GDM1 (cell line): ENCODE measurements around the gene NPTX1.

Experiments
- DNase-seq: peaks from one replicate; lab custom pipeline; 2025; lab: John Stamatoyannopoulos, UW

The NPTX1 gene

DNA sequence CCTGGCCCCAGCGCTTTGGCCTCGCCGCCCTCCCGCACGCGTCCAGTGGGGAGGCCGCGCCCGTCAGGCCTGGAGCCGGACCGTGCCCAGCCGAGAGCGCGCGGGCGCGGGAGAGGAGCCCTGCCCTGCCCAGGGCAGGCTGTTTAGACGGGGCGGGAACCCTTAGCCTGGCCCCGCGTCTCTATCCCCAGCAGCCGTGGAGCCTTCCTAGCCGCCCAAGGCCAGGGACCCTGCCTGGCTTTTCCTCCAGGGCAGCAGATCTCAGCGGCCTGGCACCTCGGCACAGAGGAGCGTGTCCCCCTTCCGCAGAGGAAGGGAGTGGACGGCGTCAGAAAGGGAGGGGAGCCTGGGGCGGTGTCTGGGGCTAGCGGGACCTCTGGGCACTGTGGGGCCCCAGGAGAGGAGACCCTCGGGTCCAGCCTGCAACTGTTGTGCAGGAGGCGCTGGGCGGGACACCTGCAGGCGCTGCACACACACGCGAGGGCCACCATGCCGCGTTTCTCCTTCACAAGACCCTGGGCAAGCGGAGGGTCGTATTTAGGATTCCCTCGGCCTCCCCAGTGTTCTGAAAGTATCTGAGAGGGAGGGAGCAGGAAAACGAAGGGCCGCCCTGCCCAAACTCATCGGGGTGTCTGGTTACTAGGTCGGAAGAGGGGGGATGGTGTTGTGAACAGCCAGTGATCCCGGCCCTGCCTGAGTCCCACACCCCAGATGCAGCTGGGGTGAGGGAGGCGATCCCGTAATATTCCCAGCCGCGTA, 2.3 kb upstream of the NPTX1 start:
- DNase-seq: no peak

DNA sequence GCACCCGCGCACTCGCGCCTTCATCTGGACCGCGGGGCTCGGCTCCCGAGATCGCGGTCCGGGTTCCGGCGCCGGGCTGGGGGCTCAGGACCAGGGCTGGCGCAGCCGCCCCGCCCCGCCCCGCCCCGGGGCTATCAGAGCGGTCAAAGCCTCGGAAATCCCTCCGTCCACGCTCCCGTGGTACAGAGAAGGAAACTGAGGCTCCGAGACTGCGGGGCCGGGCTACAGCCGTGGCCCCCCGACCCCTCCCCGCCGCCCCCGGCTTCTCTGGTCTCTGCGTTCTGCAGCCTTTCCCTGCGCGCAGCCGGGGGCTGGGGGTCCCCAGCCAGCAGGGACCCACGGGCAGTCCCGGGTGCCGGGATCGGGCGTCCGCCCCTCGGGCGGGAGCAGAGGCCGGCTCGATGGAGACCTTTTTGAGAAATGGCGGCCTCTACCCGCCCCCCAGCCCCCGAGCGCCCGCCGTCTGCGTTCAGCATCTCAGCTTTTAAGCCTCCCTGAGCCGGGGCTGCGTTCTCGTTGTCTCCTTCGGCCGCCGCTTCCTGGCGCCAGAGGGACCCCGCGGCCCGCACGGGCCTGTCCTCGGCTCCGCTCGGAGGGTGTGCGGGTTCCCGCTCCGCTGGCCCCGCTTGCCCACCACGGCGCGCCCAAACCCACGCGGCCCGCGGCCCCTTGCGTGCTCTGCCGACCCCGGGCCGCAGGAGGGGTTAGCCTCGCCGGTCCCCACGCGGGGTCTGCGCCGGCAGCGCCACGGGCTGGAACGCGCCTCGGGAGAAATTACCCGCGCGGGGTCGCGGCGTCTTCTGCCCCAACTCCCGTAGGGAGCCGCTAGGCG, 1.5 kb upstream of the NPTX1 start:
- no peak for DNase-seq

DNA sequence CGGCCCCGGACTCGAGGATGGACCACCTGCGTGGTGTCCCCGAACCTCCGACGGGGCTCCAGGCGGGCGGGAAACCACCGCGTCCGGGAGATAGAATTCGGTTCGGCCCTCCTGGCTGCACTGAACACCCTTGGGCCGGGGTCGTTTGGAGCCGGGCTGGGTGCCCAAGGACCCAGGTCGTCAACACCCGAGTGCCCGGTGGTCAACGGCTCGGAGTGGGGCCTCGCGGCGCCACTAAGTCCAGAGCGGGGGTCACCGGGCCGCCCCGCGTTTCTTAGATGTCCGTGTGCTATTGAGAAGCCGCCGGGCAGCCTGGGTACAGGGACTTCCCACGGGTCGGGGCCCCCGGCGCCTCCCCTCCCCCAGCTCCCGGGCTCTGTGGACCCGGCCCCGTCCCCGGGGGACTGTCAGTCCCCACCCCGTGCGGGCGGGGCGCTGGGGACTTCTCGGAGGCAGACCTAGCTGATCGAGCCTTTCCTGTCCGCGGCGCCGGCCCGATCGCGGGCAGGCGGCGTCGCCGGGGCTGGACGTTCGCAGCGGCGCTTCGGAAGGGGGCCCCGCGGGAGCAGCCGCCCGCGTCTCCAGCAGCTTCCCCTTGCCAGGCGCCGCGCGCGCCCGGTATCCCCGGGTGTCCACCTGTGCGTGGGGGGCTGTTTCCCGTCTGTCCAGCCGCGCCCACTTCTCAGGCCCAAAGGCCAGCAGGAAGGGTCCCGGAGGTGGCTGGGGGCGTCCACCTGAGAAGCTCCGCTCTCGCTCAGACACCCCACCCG, 655 bp upstream of the NPTX1 start:
- DNase-seq: no peak

DNA sequence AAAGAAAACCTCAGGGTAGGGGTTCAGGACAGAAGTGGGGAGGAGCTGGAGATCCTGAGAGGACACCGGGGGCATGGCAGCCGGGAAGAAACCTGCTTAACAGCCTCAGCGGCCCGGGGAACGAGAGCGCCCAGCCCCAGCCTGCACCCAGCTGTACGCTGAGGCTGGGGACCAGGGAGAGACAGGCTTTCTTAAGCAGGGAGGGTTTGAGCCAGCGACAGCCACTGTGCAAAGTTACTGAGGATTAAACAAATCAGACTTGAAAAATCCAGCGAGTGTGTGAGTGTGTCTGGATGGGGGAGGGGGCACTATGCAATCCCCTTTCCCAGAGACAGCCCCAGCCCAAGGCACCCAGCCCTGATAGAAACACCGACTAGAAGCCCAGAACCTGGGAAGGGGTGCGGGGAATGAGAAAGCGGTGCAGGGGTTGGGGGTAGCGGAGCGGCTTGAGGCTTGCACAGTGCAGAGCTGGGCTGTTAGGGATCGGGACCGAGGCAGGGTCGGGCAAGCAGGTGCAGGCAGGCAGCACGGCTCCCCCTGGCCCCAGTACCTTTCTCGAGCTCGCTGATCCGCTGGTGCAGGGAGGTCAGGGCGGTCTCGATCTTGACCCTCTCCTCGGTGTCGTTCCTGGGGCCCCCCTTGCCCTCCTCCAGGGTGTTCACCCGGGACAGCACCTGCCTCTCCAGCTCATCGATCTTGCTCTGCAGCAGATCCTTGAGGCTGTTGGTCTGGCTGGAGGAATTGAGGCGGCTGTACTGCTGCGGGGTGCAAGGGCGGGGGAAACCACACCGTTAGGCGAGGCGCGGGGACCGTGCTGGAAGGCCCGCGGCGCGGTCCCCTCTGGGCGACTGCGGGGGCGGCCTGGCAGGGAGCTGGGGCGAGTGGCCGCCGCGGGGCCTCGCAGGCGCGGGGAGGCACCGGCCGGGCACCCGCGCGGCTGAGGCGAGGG, 1.2 kb downstream of the NPTX1 start:
- DNase-seq: no peak

DNA sequence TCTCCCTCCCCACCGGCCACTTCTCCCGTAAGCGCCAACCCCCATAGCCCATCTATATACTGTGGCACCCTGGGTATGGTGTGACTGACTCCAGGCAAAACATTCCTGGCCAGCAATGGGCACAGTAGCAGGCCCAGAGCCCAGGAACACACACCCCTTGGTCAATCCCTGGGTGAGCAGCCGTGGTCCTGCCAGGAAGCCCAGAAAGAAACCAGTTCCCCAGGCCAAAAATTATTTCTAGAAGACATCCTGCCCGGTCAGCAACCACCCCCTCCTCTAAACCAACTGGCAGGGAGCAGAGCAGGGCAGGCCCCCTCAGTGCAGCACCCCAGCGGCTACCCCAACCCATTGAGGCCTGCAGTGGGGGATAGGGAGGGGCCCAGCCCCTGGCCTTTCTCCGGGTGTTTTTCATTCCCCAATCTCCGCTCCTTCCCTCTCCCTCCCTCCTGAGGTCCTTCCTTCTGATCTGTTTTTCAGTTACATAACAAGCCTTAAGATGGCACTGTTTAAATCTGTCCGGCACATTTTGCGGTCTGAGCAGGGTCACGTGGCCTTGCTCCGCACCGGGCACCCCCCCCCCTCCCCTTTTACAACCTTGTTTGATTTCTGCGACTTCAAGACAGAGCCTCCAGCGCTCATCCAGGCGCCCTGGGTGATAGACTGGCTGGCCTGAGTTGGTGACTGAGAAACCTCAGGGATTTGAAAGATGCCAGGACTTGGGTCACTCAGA, 2.0 kb downstream of the NPTX1 start:
- DNase-seq: no peak

DNA sequence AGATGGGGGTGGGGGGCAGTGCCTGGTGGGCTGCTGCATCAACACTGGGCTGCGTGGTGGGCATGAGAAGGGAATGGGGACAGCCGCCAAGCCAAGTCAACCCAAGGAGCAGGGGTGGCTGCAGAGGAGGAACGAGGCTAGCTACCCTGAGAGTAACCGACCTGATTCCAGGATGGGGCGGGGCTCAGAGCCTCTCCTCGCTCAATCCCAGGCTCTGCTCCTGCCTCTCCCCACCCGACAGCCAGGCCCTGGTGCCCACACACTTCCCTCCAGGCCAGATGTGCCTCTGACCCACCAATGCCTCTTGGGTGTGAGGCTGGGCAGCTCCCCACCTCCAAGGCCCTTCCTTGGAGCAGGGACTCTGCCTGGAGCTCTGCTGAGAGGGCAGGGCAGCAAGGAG, 2.7 kb downstream of the NPTX1 start:
- no peak for DNase-seq

DNA sequence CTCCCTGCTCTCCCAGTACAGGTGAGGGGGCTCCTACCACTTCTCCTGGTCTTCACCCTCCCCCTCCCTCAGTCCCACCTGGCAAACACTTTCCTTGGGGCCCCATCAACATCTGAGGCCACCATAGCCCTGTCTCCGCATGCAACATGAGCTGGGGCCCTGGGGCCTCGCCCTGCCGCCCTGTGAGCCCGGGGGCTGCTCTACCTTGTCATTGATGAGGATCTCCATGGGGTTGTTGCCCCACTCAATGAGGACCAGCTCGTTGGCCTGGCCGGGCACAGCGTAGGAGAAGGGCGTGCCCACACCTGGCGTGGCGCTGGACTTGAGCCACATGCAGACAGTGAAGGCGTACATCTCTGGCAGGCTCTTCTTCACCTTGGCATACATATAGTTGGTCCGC, 3.4 kb downstream of the NPTX1 start:
- no peak for DNase-seq

DNA sequence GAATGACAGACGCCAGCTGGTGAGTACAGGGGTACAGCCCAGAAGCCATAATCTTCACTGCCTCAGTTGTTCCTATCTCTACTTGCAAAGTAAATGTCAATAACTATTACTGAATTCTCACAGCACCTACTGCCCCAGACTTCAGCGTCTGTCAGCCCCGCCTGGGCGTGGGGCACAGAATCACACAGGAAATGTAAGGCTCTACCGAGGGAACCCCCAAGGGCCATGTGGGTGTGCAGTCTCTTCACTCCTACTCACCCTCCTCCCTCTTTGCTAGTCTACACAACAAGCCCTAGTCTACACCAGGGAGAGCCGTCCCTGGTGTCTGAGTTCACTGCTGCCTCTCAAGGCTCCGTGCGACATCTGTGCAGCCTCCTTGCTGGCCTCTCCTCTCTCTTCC, 4.5 kb downstream of the NPTX1 start:
- no peak for DNase-seq

DNA sequence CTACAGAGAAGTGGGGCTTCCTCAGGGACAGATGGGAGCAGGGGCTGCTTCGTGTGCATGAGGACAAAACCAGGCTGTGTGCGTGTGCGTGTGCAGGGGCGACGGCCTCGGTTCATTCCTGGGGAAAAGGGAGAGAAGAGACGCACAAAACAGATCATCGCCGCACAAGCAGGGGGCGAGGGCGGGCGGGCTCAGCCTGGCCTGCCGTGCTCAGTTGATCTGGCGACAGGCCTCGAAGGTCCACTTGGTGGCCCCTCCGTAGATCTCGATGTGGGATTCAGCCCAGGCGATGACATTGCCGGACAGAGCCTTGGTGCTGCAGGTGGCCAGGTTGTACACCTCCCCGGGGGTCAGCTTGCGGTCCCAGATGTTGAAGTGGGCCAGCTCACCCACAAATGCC, 5.8 kb downstream of the NPTX1 start:
- no peak for DNase-seq

DNA sequence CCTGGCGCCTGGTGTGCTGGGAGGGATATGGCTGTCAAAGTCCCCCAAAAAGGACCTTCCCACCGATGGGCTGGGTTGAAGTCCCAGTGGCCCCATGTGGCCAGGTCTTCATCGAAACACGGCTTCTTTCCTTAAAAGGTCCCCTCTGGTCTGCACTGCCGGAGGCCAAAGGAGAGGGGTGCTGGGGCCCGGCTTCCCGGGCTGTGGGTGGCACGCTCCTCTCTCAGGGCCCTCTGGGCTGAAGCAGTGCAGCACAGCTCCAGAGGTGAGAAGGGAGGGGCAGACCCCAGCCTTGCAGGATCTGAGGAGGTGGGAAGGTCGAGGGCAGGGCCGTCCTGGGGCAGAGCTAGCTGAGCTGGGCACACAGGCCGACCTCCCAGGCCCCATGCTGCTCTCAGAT, 6.7 kb downstream of the NPTX1 start:
- DNase-seq: no peak

DNA sequence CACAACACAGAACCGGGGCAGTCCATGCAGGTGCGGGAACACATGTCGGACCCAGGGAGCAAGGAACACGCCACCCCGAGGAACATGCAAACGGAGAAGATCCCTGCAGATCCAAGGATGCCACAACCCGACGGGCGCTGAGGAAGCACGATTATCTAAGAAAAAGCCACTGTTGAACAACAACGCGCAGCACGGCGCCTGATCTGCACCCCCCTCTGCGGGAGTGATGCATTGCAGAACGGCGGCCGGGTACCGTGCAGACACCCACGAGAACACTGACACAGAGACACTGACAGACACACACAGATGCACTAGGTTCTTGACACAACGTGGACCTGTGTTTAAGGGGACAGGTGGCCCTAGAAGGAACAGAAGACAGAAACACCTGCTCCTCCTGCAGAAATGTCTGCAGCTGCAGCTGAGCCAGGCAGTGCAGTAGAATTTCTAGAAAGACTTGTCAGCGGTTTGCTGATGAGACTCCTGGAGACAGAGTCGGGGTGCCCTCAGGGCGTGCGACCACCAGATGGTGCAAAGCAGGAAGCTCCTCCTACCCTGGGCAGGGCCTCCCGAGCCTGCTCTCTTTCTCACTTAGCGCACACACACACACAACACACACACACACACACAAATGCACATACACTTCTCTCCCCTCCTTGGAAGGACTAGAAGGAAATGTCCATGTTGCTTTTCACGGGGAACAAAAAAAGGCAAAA, 7.5 kb downstream of the NPTX1 start:
- no peak for DNase-seq

DNA sequence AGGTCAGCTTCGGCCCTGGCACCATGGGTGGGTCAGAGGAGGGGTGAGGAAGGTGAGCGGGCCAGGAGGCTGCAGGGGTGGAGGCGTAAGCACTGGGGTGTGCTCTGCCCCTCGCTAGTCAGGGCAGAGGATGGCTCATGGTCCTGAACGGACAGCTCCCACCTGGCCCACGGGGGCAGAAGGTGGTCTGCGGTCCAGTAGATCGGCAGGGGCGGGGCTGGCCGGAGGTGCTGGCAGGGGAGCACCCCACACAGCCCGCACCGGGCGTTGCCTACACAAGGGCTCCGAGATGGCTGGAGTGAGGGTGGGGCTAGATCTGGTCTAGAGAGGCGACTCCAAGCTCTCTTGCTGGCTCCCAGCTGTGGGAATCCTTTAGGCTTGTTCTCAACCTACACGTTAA, 8.2 kb downstream of the NPTX1 start:
- DNase-seq: no peak

DNA sequence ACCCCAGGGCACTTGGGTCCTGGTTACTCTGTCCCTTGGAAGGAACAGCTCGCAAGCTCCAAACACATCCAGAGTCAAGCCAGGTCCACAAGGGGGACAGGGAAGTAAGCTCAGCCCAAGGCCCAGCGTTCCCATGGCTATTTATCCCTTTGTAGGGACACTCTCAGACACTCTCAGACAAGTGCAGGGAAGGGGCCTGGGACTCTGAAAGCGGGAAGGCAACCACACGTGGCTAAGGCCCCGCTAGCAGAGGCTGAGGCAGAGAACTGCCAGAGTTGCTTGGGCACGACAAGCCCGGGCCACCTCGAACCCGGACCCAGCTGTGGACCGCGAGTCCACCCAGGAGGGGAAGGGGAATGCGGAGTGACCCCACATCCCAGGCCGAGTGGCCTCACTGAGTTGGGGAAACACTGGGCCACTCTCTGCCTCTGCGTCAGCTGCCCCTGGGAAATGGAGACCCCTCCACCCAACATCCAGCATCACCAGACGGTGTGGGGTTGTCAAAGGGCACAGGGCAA, 10.2 kb downstream of the NPTX1 start:
- no peak for DNase-seq

DNA sequence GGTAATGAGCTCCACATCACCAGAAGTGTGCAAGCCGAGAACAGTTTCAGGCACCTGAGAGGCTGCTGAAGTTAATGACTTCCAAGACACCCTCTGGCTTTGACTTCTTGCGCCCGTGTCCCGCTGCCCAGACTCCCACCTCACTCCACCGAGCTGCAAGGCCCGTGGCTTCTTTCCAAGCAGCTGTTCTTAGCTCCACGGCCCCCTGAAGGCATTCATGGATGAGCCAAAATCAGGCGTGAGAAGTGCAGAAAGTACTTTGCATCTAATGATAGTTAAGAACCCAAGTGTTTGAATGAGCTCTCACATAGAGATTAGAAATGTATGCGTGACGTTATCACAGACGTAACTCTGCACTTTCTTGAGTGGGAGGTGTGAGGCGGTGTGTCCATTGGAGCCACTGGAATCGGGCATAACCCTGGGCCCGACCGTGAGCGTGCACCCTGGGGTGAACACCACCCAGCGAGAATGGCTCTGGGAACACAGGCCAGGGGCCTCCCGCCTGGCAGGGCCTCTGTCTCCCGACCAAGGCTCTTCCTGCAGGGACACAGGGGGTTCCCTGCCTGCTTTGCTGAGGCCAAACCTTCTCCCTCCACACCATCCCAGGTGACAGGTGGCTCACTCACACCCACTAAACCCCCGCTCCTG, 11.0 kb downstream of the NPTX1 start:
- DNase-seq: no peak

DNA sequence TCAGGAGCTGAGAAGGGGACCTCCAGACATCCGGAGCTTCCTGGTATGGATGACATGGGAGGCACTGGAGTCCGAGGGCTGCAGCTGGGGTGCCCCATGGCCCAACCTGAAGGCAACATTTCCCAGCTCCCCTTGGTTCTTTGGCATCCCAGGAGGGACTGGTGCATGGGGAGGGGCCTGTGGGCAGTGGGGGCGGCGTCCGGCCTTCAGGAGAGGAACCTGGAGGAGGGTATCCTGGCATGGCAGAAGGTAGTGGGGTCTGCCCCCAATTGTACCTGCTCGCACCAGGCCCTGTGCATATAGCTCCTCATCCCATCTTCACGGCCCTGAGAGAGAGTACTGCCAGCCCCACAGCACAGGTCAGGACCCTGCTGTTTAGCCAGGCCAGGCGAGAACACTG, 11.9 kb downstream of the NPTX1 start:
- DNase-seq: no peak

DNA sequence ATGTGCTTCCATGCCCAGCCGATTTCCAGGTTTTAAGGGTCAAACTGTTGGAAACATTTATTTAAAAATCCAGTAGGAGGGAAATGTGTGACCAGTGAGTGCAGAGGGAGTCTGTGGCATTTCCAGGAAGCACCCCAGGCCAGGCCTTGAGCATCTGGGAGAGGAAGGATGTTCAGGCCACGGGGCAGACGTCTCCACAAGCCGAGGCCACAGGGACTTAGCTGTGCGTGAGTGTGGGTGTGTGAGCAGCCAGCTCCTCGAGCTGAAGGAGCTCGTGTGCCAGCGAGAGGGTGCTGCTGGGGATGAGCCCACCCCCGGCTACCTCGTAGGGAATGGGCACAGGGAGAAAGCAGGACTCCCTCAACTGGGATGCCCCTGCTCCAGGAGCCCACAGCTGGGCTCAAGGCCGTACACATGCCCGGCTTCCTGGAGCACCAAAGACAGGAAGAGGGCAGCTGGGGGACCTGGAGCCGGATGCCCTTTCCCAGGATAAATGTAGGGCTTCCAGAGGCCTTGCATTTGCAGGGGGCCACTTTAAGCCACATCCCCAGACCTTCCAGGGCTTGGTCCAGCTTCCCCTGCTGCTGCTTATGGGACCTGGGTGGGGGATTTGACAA, 12.5 kb downstream of the NPTX1 start:
- DNase-seq: no peak

DNA sequence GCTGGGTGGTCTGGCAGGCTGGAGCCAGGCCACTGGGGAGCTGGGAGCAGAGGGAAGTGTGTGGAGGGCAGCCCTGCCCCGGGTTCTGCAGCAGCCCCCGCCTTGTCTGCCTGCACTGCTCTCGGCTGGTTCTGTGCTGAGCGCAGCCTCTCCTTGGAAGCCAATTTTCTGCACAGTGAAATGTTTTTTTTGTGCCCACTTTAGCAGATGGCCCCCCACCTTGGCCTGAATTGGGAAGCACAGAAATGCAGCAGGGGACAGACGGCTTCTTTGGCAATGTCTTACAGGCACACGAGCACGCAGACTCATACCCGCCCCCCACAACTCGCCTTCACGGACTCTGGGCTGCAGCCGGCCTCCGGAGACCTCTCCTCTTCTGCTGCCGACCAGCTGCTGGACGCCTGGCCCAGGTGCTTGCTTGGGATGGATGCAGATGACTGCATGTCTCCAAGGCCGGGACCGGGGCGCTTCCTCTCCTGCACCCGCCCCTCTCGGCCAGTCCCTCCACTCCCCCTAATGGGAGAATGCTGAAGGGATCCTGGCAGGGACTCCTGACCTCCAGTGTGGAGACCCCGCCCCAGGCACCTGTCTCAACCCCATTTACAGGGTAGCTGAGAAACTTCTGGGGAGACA, 14.8 kb downstream of the NPTX1 start:
- DNase-seq: no peak

DNA sequence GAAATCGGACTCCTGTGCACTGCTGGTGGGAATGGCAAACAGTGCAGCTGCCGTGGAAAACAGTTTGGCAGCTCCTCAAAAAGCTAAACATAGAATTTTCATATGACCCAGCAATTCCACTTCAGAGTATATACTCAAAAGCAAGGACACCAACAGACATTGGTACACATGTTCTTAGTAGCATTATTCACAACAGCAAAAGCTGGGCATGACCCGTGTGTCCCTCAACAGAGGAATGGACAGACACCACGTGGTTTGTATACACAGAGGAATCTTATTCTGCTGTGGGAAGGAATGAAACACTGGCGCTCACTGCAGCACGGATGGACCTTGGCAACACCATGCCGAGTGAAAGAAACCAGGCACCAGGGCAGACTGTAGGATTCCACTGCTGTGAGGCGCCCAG, 16.0 kb downstream of the NPTX1 start:
- DNase-seq: no peak

DNA sequence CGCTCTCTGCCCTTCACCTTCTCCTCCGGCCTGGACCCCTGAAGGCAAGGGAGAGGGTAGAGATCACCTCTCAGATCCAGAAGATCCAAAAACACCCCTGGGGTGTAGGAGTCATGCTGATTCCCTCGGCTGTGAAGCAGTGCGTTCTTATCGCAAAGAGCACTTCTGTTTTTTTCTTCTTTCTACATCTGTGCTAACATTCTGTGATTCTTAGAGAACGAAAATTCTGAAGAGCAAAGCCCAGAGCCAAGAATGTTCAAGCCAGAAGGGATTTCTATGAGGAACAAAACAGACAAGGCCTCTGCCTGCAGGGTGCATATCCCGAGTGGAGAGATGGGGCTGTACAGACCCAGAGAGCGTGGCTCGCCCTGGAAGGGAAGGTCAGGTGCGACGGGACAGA, 17.2 kb downstream of the NPTX1 start:
- DNase-seq: no peak
